ENCODE data around the gene HERPUD2.

- TF ChIP-seq, protein P1, sequence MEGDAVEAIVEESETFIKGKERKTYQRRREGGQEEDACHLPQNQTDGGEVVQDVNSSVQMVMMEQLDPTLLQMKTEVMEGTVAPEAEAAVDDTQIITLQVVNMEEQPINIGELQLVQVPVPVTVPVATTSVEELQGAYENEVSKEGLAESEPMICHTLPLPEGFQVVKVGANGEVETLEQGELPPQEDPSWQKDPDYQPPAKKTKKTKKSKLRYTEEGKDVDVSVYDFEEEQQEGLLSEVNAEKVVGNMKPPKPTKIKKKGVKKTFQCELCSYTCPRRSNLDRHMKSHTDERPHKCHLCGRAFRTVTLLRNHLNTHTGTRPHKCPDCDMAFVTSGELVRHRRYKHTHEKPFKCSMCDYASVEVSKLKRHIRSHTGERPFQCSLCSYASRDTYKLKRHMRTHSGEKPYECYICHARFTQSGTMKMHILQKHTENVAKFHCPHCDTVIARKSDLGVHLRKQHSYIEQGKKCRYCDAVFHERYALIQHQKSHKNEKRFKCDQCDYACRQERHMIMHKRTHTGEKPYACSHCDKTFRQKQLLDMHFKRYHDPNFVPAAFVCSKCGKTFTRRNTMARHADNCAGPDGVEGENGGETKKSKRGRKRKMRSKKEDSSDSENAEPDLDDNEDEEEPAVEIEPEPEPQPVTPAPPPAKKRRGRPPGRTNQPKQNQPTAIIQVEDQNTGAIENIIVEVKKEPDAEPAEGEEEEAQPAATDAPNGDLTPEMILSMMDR (IDR thresholded peaks at IDR 0.05), result no peak
- TF ChIP-seq POLR2A (IDR thresholded peaks at IDR 0.05), result no peak
These were observed 30.3 kb upstream of the HERPUD2 start for GRCh38 chr7:35725280-35725680.

Measured in transverse colon (tissue), 3 donors.